ENCODE results near the gene SNX8. TPM values are rescaled to one million over a fixed set of nuclear protein-coding genes. Genes with fewer than 3 reads are reported as not detected.

Gene SNX8
- total RNA-seq, 1 experiment from 2014 or later: 40.6 TPM

DNA sequence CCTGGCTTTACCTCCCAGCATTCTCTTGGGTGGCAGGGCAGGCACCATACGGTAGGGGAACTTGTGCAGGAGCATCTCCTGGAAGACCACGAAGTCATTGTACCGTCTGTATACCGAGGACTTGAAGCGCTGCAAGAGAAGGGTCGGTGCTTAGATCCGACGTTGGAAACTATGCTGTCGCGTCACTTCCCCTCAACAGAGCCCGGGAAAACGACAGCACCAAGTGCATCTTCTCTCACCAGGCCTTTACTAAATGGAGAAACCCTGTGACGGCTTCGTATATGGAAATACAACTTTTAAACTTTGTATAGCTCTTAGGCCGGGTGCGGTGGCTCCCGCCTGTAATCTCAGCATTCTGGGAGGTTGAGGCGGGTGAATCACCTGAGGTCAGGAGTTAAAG, 39.1 kb downstream of the SNX8 start:
- no CpG with 5 or more reads among the region's 18 CpGs for WGBS (ENCODE audit: extremely low coverage, insufficient read length, low lambda C conversion rate)
- no peak overlapping the region for H3T11ph ChIP-seq (ENCODE audit: low read length)
- Mint-ChIP-seq H3K4me1 (peaks cover 11 to 15% of the 10 kb centered on the region in 2 experiments), H3K9me3 (no peaks in the 10 kb centered on the region), H3K4me3 (no peak overlapping the region), H3K27me3 (ENCODE audit: low read depth) (no peaks in the 10 kb centered on the region), H3K36me3 (ENCODE audit: insufficient read depth in 1 of 3, low read depth in 3 of 3) (peaks cover 7 to 42% (median 29%) of the 10 kb centered on the region in 3 experiments; a peak in 6 of 7 replicates), H3K27ac (peak overlapping the region in 1 of 3 experiments; percentile 59; a peak in 2 of 7 replicates)
- no peak overlapping the region for H4K5ac ChIP-seq (ENCODE audit: insufficient read length, low read depth, low read length)
- DNase-seq: no peak
- H2BK15ac ChIP-seq (ENCODE audit: low read depth, low read length): no peak overlapping the region
- H3K27me3 ChIP-seq (ENCODE audit: insufficient read depth, low read length): no peaks in the 10 kb centered on the region
- no peak overlapping the region for H3K56ac ChIP-seq (ENCODE audit: insufficient read length, low read depth, low read length)
- no peak overlapping the region for H3K9ac ChIP-seq (ENCODE audit: extremely low read depth, insufficient read length, low read length)
- H3K23me2 ChIP-seq (ENCODE audit: insufficient read length, low read depth, low read length, poor library complexity, severe bottlenecking): no peaks in the 10 kb centered on the region
- no peak overlapping the region for H2BK20ac ChIP-seq (ENCODE audit: low read depth, low read length, poor library complexity, severe bottlenecking)
- peaks cover 2% of the 10 kb centered on the region; the same call in 1 of the 2 replicates for H3K4me1 ChIP-seq (ENCODE audit: insufficient read depth, low read length)
- H3K27ac ChIP-seq (ENCODE audit: insufficient read length, low read depth, low read length): no peak overlapping the region
- no peak overlapping the region for H3K4me2 ChIP-seq (ENCODE audit: insufficient read depth, insufficient read length, low read length)
- H4K91ac ChIP-seq (ENCODE audit: insufficient read length, low read depth, low read length): no peak overlapping the region
- no peak overlapping the region for H2BK120ac ChIP-seq (ENCODE audit: low read depth, low read length, poor library complexity, severe bottlenecking)
- H3K18ac ChIP-seq (ENCODE audit: insufficient read length, low read depth, low read length): no peak overlapping the region
- no peak overlapping the region for H3K23ac ChIP-seq (ENCODE audit: insufficient read length, low read depth, low read length)
- no peaks in the 10 kb centered on the region for H4K20me1 ChIP-seq (ENCODE audit: control insufficient read depth, insufficient read depth, insufficient read length)
- no peaks in the 10 kb centered on the region for H3K79me1 ChIP-seq (ENCODE audit: insufficient read depth, low read depth, low read length, poor library complexity, severe bottlenecking)
- no peak overlapping the region for H2AFZ ChIP-seq (ENCODE audit: low read length)
- no peak overlapping the region for H3K4ac ChIP-seq (ENCODE audit: low read depth, low read length)
- H2AK5ac ChIP-seq (ENCODE audit: insufficient read length, low read length): no peak overlapping the region
- no peak overlapping the region for H4K8ac ChIP-seq (replicated peaks; ENCODE audit: insufficient read length, low read depth, low read length)
- no peak overlapping the region for H2BK5ac ChIP-seq (ENCODE audit: insufficient read length, low read length)
- no peak overlapping the region for H3K14ac ChIP-seq (ENCODE audit: insufficient read depth, low read length)
- no peaks in the 10 kb centered on the region for H3K79me2 ChIP-seq (ENCODE audit: insufficient read depth, low read length)
- TF ChIP-seq, protein P1, sequence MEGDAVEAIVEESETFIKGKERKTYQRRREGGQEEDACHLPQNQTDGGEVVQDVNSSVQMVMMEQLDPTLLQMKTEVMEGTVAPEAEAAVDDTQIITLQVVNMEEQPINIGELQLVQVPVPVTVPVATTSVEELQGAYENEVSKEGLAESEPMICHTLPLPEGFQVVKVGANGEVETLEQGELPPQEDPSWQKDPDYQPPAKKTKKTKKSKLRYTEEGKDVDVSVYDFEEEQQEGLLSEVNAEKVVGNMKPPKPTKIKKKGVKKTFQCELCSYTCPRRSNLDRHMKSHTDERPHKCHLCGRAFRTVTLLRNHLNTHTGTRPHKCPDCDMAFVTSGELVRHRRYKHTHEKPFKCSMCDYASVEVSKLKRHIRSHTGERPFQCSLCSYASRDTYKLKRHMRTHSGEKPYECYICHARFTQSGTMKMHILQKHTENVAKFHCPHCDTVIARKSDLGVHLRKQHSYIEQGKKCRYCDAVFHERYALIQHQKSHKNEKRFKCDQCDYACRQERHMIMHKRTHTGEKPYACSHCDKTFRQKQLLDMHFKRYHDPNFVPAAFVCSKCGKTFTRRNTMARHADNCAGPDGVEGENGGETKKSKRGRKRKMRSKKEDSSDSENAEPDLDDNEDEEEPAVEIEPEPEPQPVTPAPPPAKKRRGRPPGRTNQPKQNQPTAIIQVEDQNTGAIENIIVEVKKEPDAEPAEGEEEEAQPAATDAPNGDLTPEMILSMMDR (conservative IDR thresholded peaks at IDR 0.05): no peak
- no peaks in the 10 kb centered on the region for H3K9me3 ChIP-seq (ENCODE audit: control insufficient read depth, low read depth, low read length)
- H2BK12ac ChIP-seq (ENCODE audit: insufficient read length, low read depth, low read length): no peak overlapping the region

Data from H9 (cell line).